Activated B cell treated with CpG ODN at 0.5 μM for 24 hours (primary cell): ENCODE data around the gene SAMD3. TPM values are rescaled to one million over a fixed set of nuclear protein-coding genes. Genes with fewer than 3 reads are reported as not detected.

ENCODE experiments used
- ATAC-seq: fragments of 200-7000 bp; cut with Tn5 transposase; one replicate; pipeline ENCODE4 v1.10.0; 2021; ENCODE audit warnings: low read depth, mild to moderate bottlenecking, moderate library complexity
- CTCF ChIA-PET: fragments of 350-600 bp; sonication (Branson Sonifier 250); formaldehyde crosslinking; loops from one replicate; lab custom pipeline; 2021; ENCODE audit warnings: antibody characterized with exemption; lab: Charles Lee
- POLR2A ChIA-PET: fragments of 350-600 bp; sonication (Branson Sonifier 250); formaldehyde crosslinking; loops from one replicate; lab custom pipeline; 2021; ENCODE audit warnings: antibody characterized with exemption; lab: Charles Lee
- DNase-seq: peaks from one replicate; pipeline ENCODE4 v3.0.0; 2022
- H3K27ac Mint-ChIP-seq: one replicate; pipeline ENCODE4 v1.8.0; 2020; ENCODE audit warnings: mixed read lengths
- H3K27me3 Mint-ChIP-seq: one replicate; pipeline ENCODE4 v1.8.0; 2021; ENCODE audit warnings: mixed read lengths
- H3K36me3 Mint-ChIP-seq: one replicate; pipeline ENCODE4 v1.8.0; 2021; ENCODE audit warnings: low read depth, mixed read lengths
- H3K4me1 Mint-ChIP-seq: one replicate; pipeline ENCODE4 v1.8.0; 2021; ENCODE audit warnings: mixed read lengths
- H3K4me3 Mint-ChIP-seq: one replicate; pipeline ENCODE4 v1.8.0; 2020; ENCODE audit warnings: mild to moderate bottlenecking, mixed read lengths
- H3K9me3 Mint-ChIP-seq: one replicate; pipeline ENCODE4 v1.8.0; 2020; ENCODE audit warnings: mixed read lengths
- intact Hi-C: fragments of 100-400 bp; cut with micrococcal nuclease; formaldehyde crosslinking; loops from one replicate; pipeline ENCODE4 v1.15.1; 2024
- total RNA-seq: library from RNA; stranded (reverse); gene quantifications from 2 replicates; pipeline ENCODE4 v1.2.3, GENCODE V29; 2022
- TF ChIP-seq, protein P1 (sequence below): fragments of 200-600 bp; IDR thresholded peaks from one replicate; pipeline ENCODE4 v1.8.0; 2022; ENCODE audit warnings: antibody characterized with exemption, mild to moderate bottlenecking

The SAMD3 gene
- total RNA-seq, 1 donor from 2014 or later = not detected

DNA sequence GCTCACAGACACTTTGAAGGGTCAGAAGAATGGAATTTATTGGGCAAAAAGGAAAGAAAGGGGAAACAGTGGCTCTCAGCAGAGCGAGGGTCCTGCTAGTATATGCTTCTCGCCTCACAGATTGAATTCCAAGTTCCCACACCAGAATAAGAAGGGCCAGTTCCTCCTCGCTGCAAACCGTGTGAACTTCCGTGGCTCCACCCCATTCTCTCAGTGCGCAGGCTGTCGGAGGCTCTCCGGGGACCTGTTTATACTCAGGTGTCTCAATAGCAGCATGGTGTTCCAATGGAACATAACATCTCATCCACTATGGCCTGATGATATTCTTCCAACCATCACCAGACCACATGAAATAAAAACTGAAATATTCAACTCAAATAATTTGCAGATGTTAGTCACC lies 4.6 kb downstream of the SAMD3 start:
- Mint-ChIP-seq H3K36me3 (no peaks in the 10 kb centered on the region), H3K4me1 (peaks cover 14% of the 10 kb centered on the region), H3K4me3 (no peak overlapping the region), H3K27ac (no peak overlapping the region), H3K27me3 (no peaks in the 10 kb centered on the region), H3K9me3 (no peaks in the 10 kb centered on the region)
- TF ChIP-seq, protein P1, sequence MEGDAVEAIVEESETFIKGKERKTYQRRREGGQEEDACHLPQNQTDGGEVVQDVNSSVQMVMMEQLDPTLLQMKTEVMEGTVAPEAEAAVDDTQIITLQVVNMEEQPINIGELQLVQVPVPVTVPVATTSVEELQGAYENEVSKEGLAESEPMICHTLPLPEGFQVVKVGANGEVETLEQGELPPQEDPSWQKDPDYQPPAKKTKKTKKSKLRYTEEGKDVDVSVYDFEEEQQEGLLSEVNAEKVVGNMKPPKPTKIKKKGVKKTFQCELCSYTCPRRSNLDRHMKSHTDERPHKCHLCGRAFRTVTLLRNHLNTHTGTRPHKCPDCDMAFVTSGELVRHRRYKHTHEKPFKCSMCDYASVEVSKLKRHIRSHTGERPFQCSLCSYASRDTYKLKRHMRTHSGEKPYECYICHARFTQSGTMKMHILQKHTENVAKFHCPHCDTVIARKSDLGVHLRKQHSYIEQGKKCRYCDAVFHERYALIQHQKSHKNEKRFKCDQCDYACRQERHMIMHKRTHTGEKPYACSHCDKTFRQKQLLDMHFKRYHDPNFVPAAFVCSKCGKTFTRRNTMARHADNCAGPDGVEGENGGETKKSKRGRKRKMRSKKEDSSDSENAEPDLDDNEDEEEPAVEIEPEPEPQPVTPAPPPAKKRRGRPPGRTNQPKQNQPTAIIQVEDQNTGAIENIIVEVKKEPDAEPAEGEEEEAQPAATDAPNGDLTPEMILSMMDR = no peak
- DNase-seq (no peak), ATAC-seq (no peak)
- CTCF ChIA-PET = no interaction called here
- intact Hi-C loops = no loop called here
- POLR2A ChIA-PET = no interaction called here

DNA sequence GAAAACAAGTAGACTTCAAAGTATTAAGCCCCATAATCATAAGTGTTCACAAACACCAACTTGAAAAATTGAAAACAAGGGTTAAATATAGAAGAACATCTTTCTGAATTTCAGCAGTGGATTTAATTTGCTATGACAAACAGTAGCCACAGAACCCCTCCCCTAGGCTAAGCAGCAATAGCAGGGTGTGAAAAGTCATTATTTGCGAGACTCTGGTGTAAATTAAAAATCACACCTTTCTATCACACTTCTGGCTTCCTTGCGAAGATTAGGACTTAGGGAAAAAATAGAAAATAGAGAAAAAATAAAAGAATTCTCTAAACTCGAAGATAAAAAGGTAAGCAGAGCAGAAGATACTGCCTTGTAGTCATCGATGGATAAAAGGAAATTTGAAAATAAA lies 6.1 kb downstream of the SAMD3 start:
- POLR2A ChIA-PET = no interaction called here
- intact Hi-C loops = no loop called here
- Mint-ChIP-seq H3K27me3 (no peaks in the 10 kb centered on the region), H3K4me1 (peaks cover 8% of the 10 kb centered on the region), H3K27ac (no peak overlapping the region), H3K4me3 (no peak overlapping the region), H3K36me3 (no peaks in the 10 kb centered on the region), H3K9me3 (no peaks in the 10 kb centered on the region)
- TF ChIP-seq, protein P1 = no peak
- DNase-seq (no peak), ATAC-seq (no peak)
- CTCF ChIA-PET = no interaction called here

DNA sequence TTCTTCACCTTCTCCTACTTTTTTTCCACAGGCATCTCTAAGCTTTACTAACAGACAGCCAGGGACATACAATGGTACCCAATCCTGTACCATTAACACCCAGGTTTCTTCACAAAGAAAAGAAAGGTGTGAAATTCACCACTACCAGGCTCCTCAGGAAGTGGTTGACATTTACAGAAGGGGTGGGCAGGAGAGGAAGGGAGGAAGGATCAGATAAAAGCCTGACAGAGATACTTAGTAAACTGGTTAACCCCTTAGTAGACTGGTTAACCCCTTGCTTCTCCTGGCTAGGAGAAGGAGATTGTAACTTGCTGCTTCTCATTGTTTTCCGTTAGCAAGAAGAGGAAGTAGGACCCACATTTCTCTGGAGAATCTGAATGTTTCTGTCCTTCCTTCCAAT lies 7.2 kb downstream of the SAMD3 start:
- H3K4me3 Mint-ChIP-seq = no peak overlapping the region
- TF ChIP-seq, protein P1 = no peak
- H3K27ac Mint-ChIP-seq = no peak overlapping the region
- H3K4me1 Mint-ChIP-seq = peaks cover 7% of the 10 kb centered on the region
- no peaks in the 10 kb centered on the region for H3K27me3 Mint-ChIP-seq
- ChIA-PET POLR2A (no interaction called here), CTCF (no interaction called here)
- H3K9me3 Mint-ChIP-seq = no peaks in the 10 kb centered on the region
- DNase-seq (no peak), ATAC-seq (no peak)
- intact Hi-C loops = no loop called here
- no peaks in the 10 kb centered on the region for H3K36me3 Mint-ChIP-seq

DNA sequence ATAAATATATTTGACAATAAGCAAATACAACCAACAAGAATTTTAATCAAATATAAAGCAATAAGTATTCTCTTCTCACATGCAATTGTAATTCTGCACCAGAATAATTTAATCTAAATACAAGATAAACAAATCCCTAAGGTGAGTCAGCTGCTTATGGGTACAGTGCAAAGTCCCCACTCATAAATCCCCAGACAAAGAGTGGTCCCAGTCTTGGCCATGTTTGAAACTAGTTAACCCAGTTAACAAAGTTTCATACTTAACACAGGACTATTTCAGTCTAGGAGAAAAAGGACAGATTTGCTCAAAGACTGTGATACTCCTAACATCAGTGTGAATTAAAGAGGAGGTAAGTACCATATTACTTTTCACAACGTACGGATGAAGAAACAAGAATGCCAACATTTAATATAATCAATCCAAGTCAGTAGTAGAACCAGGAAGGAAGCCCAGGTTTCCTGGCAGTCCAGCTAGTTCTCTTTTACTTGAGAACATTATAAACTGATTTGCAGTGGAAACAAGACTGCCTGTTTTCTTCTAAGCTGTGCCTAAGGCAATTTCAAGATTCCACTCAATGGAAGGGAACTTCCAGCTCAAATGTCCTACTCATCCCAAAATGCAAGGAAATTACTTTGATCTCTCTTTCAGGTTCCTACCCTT lies 10.4 kb downstream of the SAMD3 start:
- Mint-ChIP-seq H3K27me3 (no peaks in the 10 kb centered on the region), H3K27ac (no peak overlapping the region), H3K4me1 (peaks cover 7% of the 10 kb centered on the region), H3K9me3 (no peaks in the 10 kb centered on the region), H3K36me3 (no peaks in the 10 kb centered on the region), H3K4me3 (no peak overlapping the region)
- CTCF ChIA-PET = no interaction called here
- ATAC-seq = no peak
- POLR2A ChIA-PET = no interaction called here
- TF ChIP-seq, protein P1 = no peak
- intact Hi-C loops = no loop called here
- DNase-seq = no peak

DNA sequence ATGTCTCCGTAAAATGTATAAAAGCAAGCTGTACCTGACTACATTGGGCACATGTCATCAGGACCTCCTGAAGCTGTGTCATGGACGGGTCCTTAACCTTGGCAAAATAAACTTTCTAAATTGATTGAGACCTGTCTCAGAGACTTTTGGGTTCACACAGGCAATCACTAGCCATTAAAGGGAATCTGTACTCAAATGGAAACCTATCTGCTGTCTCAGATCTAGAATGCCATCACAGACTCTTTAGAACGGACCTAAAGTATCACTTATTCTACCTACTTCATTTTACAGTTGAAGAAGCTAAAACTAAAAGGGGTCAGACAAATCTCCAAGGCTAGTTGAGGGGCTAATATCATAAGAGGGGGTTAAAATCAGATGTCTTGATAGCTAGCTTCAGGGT lies 11.1 kb downstream of the SAMD3 start:
- Mint-ChIP-seq H3K27me3 (no peaks in the 10 kb centered on the region), H3K27ac (no peak overlapping the region), H3K36me3 (no peaks in the 10 kb centered on the region), H3K4me1 (peaks cover 7% of the 10 kb centered on the region), H3K9me3 (no peaks in the 10 kb centered on the region), H3K4me3 (no peak overlapping the region)
- ATAC-seq (no peak), DNase-seq (no peak)
- TF ChIP-seq, protein P1 = no peak
- intact Hi-C loops = no loop called here
- ChIA-PET POLR2A (no interaction called here), CTCF (no interaction called here)
